ENCODE measurements around the gene MARS1. TPM values are rescaled to one million over a fixed set of nuclear protein-coding genes. Genes with fewer than 3 reads are reported as not detected.

MARS1 gene
- total RNA-seq, 4 donors from 2014 or later: 53.2 to 81.0 (median 62.7) TPM

GRCh38 chr12:57481671-57482070, 6.2 kb upstream of the MARS1 start:
- no peak for DNase-seq (ENCODE audit: extremely low spot score)
- peaks cover 0 to 55% (median 8%) of the 10 kb centered on the region in 4 donors for H3K27me3 ChIP-seq
- H3K4me1 ChIP-seq: no peaks in the 10 kb centered on the region
- intact Hi-C loops (cut with DNase I): no loop called here
- WGBS: 68% methylated on average over 1 of the region's 1 CpG
- no peak overlapping the region for H3K27ac ChIP-seq (replicated peaks in 1 of 4)
- no peak overlapping the region for H3K4me3 ChIP-seq
- H3K9me3 ChIP-seq: no peaks in the 10 kb centered on the region
- H3K36me3 ChIP-seq: no peaks in the 10 kb centered on the region
- TF ChIP-seq EP300 (IDR thresholded peaks at IDR 0.05) (no peak), POLR2AphosphoS5 (IDR thresholded peaks at IDR 0.05) (no peak), CTCF (IDR thresholded peaks at IDR 0.05) (no peak), POLR2A (IDR thresholded peaks at IDR 0.05; ENCODE audit: low read depth) (no peak)

- 52% methylated on average over 5 of the region's 5 CpGs for WGBS
- Histone ChIP-seq H3K4me1 (peaks cover 5 to 8% (median 6%) of the 10 kb centered on the region in 4 donors), H3K27me3 (peaks cover 0 to 38% (median 0%) of the 10 kb centered on the region in 4 donors), H3K4me3 (no peak overlapping the region), H3K36me3 (no peaks in the 10 kb centered on the region), H3K27ac (replicated peaks in 1 of 4) (no peak overlapping the region), H3K9me3 (no peaks in the 10 kb centered on the region)
- no peak for TF ChIP-seq CTCF (IDR thresholded peaks at IDR 0.05)
- no peak for TF ChIP-seq EP300 (IDR thresholded peaks at IDR 0.05)
- TF ChIP-seq POLR2AphosphoS5 (IDR thresholded peaks at IDR 0.05): no peak
- no peak for TF ChIP-seq POLR2A (IDR thresholded peaks at IDR 0.05; ENCODE audit: low read depth)
- no peak for DNase-seq (ENCODE audit: extremely low spot score)
- intact Hi-C loops (cut with DNase I): no loop called here
These were observed 4.4 kb upstream of the MARS1 start for GRCh38 chr12:57483466-57483865.

GRCh38 chr12:57485695-57486094, 2.2 kb upstream of the MARS1 start:
- no peak for DNase-seq (ENCODE audit: extremely low spot score)
- H3K27me3 ChIP-seq: peaks cover 0 to 19% (median 0%) of the 10 kb centered on the region in 4 donors
- no peaks in the 10 kb centered on the region for H3K9me3 ChIP-seq
- H3K4me1 ChIP-seq: peaks cover 15 to 20% (median 17%) of the 10 kb centered on the region in 4 donors
- intact Hi-C loops (cut with DNase I): no loop called here
- no peak overlapping the region for H3K4me3 ChIP-seq
- TF ChIP-seq CTCF (IDR thresholded peaks at IDR 0.05) (no peak), POLR2AphosphoS5 (IDR thresholded peaks at IDR 0.05) (no peak), POLR2A (IDR thresholded peaks at IDR 0.05; ENCODE audit: low read depth) (no peak), EP300 (IDR thresholded peaks at IDR 0.05) (no peak)
- H3K27ac ChIP-seq (replicated peaks in 1 of 4): no peak overlapping the region
- peaks cover 9 to 18% (median 16%) of the 10 kb centered on the region in 4 donors for H3K36me3 ChIP-seq

GRCh38 chr12:57487055-57487596, 742 bp upstream of the MARS1 start:
- no peak for DNase-seq (ENCODE audit: extremely low spot score)
- peak overlapping the region; percentile 79 to 88 (median 86) for H3K27ac ChIP-seq (replicated peaks in 1 of 4)
- H3K36me3 ChIP-seq: peaks cover 20 to 32% (median 30%) of the 10 kb centered on the region in 4 donors
- H3K9me3 ChIP-seq: no peaks in the 10 kb centered on the region
- peaks cover 15 to 20% (median 17%) of the 10 kb centered on the region in 4 donors for H3K4me1 ChIP-seq
- H3K27me3 ChIP-seq: peaks cover 0 to 17% (median 0%) of the 10 kb centered on the region in 4 donors
- peak overlapping the region; percentile 71 to 96 (median 92) for H3K4me3 ChIP-seq
- WGBS: 92% methylated on average over 27 of the region's 27 CpGs
- intact Hi-C loops (cut with DNase I): no loop called here
- no peak for TF ChIP-seq EP300 (IDR thresholded peaks at IDR 0.05)

GRCh38 chr12:57488402-57489156, 711 bp downstream of the MARS1 start:
- H3K4me1 ChIP-seq: peaks cover 15 to 20% (median 17%) of the 10 kb centered on the region in 4 donors
- no peak for DNase-seq (ENCODE audit: extremely low spot score)
- H3K9me3 ChIP-seq: no peaks in the 10 kb centered on the region
- intact Hi-C loops (cut with DNase I): no loop called here
- peak overlapping the region; percentile 71 to 96 (median 92) for H3K4me3 ChIP-seq
- 24% methylated on average over 11 of the region's 11 CpGs for WGBS
- H3K27ac ChIP-seq (replicated peaks in 1 of 4): peak overlapping the region; percentile 79 to 88 (median 86)
- TF ChIP-seq EP300 (IDR thresholded peaks at IDR 0.05): no peak
- no peak for TF ChIP-seq CTCF (IDR thresholded peaks at IDR 0.05)
- TF ChIP-seq POLR2AphosphoS5 (IDR thresholded peaks at IDR 0.05): no peak
- TF ChIP-seq POLR2A (IDR thresholded peaks at IDR 0.05; ENCODE audit: low read depth): no peak
- peaks cover 0 to 2% (median 0%) of the 10 kb centered on the region in 4 donors for H3K27me3 ChIP-seq
- peaks cover 25 to 41% (median 39%) of the 10 kb centered on the region in 4 donors for H3K36me3 ChIP-seq

Measured in esophagus muscularis mucosa (tissue), 4 donors.